ENCODE measurements around the gene ACTN4.

GRCh38 chr19:38740932-38741331 lies 93.5 kb downstream of the ACTN4 start:
- no peak for TF ChIP-seq MAFK (IDR thresholded peaks at IDR 0.05; ENCODE audit: low read depth, low read length)
- TF ChIP-seq CTCF (conservative IDR thresholded peaks at IDR 0.05; ENCODE audit: low read depth, low read length), result no peak
- no peak for TF ChIP-seq CEBPB (IDR thresholded peaks at IDR 0.05; ENCODE audit: low read depth, low read length)
- TF ChIP-seq FOS (IDR thresholded peaks at IDR 0.05; ENCODE audit: low read depth, low read length), result no peak
- no peak for TF ChIP-seq ELK1 (IDR thresholded peaks at IDR 0.05; ENCODE audit: borderline replicate concordance, low read depth, low read length)
- TF ChIP-seq POLR2A (IDR thresholded peaks at IDR 0.05; ENCODE audit: low read depth, low read length), result no peak
- no peak for TF ChIP-seq CHD1 (IDR thresholded peaks at IDR 0.05; ENCODE audit: low read depth, low read length)
- TF ChIP-seq RAD21 (IDR thresholded peaks at IDR 0.05; ENCODE audit: low read length), result no peak

Data from IMR-90 (cell line).